SJSA1 (cell line): Measurements from ENCODE around the gene SNRPF. TPM values are rescaled to one million over a fixed set of nuclear protein-coding genes. Genes with fewer than 3 reads are reported as not detected.
A peak's percentile ranks its signal among the peaks of the same experiment; 100 is the strongest.

ENCODE experiments used
- DNase-seq, 2 experiments: peaks; one replicate each; pipeline ENCODE4 v3.0.0-alpha.2; 2015 to 2020; ENCODE audit warnings: low spot score in 2 of 2, low read depth in 1 of 2
- H3K27ac ChIP-seq: fragments of 250-450 bp; sonication (Bioruptor Pico); 2 replicates; pipeline ENCODE4 v1.5.1; 2020; ENCODE audit warnings: mild to moderate bottlenecking, moderate library complexity
- H3K27me3 ChIP-seq: fragments of 250-450 bp; sonication (Bioruptor Pico); replicated peaks from 2 replicates; pipeline ENCODE4 v1.5.1; 2020; ENCODE audit warnings: mild to moderate bottlenecking, moderate library complexity
- H3K36me3 ChIP-seq: fragments of 250-450 bp; sonication (Bioruptor Pico); 2 replicates; pipeline ENCODE4 v1.5.1; 2020; ENCODE audit warnings: mild to moderate bottlenecking
- H3K4me1 ChIP-seq: fragments of 250-450 bp; sonication (Bioruptor Pico); replicated peaks from 2 replicates; pipeline ENCODE4 v1.6.1; 2021; ENCODE audit warnings: mild to moderate bottlenecking
- H3K4me3 ChIP-seq: fragments of 250-450 bp; sonication (Bioruptor Pico); 2 replicates; pipeline ENCODE4 v1.5.1; 2020; ENCODE audit warnings: mild to moderate bottlenecking
- H3K9me3 ChIP-seq: fragments of 250-450 bp; sonication (Bioruptor Pico); replicated peaks from 2 replicates; pipeline ENCODE4 v1.5.1; 2020; ENCODE audit warnings: mild to moderate bottlenecking
- total RNA-seq: library from RNA; depleted of rRNA; stranded (reverse); fragments of >200 nt; shearing (Covaris generic); gene quantifications from 2 replicates; pipeline ENCODE4 v1.2.3, GENCODE V29; 2014

SNRPF gene
- total RNA-seq, 1 experiment from 2014 or later: 25.9 TPM

DNA sequence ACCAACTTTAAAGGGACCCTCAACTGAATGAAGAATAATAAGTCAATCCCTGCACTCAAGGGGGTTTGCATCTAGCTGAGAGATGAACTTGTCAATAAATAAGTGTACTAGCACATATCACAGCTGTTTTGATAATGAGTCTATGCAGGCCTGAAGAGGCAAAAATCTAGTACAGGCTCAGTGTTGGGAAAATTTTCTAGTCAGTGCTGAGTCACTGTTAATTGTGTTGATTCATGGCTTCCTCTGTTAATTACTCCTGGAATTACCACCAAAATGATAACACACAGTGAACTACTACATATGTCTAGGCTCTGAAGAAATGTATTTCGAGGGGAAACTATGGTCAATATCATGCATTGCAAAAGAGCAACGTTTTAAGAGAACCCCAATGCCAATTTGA is 18.9 kb downstream of the SNRPF start:
- H3K9me3 ChIP-seq: no peaks in the 10 kb centered on the region
- H3K36me3 ChIP-seq: no peaks in the 10 kb centered on the region
- peaks cover 14% of the 10 kb centered on the region; the same call in 1 of the 2 replicates for H3K4me1 ChIP-seq
- H3K27me3 ChIP-seq: no peaks in the 10 kb centered on the region
- H3K4me3 ChIP-seq: no peak overlapping the region
- DNase-seq: no peak
- H3K27ac ChIP-seq: no peak overlapping the region

DNA sequence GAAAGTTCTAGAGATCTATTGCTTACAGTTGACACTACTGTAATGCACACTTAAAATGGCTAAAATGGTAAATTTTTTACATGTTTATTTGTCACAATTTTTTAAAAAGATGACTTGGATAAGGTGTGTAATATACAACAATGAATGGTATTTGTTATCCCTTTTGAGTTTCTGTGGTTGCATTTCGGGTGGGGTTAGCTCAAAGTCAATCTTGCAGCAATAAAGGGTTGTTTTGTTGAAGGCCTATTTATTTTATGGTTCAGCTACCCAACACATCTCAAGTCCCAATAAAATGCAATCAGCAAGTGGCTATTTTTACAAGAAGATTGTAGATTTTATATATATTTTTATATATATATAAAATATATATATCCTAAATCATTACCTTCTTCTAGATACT is 22.1 kb downstream of the SNRPF start:
- H3K4me3 ChIP-seq: no peak overlapping the region
- DNase-seq: no peak
- H3K4me1 ChIP-seq: peaks cover 14% of the 10 kb centered on the region; the same call in 1 of the 2 replicates
- H3K27me3 ChIP-seq: no peaks in the 10 kb centered on the region
- H3K9me3 ChIP-seq: no peaks in the 10 kb centered on the region; the same call in 1 of the 2 replicates
- H3K27ac ChIP-seq: peak overlapping the region; percentile 32; the same call in 1 of the 2 replicates
- H3K36me3 ChIP-seq: no peaks in the 10 kb centered on the region

DNA sequence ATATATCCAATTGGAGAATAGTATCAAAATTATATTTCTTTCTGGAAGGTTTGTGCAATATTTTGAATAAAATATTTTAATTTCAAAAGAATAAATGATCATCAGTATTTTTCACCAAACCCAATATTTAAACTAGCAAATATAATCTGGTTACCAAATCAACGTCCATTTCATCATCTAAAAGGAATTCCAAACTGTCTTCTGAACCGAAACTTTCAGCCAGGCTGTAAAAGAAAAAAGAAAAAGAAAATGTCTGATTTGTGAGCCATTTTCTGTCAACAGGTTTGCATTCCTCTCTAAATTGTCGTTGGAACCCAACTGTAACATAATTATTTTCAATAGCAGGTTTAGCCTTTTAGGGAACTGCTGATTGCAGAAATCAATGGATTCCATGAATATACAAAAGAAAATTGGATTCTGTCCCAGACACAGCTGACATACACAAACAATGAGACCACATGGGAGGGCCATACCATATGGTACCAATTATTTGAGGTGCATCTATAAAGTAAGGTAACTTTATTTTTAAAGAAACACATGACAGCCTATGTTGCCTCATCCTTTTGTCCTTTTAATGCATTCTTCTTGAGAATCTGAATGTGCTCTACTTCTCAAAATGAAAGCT is 22.7 kb downstream of the SNRPF start:
- no peaks in the 10 kb centered on the region for H3K36me3 ChIP-seq
- DNase-seq: peak in 1 of 2 experiments; percentile 59
- no peak overlapping the region for H3K4me3 ChIP-seq
- no peaks in the 10 kb centered on the region; the same call in 1 of the 2 replicates for H3K9me3 ChIP-seq
- H3K27me3 ChIP-seq: no peaks in the 10 kb centered on the region
- peaks cover 14% of the 10 kb centered on the region; the same call in 1 of the 2 replicates for H3K4me1 ChIP-seq
- peak overlapping the region; percentile 30 for H3K27ac ChIP-seq

DNA sequence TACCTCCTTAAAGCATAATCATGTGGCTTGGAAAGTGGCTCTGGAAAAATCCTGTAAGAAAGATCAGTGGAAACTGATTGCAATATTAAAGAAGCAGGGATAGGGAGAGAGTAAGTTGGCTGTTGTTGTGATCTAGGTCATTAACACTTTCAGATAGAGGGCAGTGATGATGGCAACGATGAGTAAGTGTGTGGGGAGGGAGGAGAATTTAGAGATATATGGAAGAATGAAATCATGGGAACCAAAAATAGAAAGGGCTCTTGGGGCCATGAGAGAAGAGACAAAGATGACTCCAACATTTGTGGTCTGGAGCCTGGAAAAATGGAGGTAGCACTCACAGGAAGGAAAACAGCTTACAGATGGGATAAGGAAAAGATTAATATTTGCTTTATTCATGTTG is 23.3 kb downstream of the SNRPF start:
- Histone ChIP-seq H3K36me3 (no peaks in the 10 kb centered on the region), H3K27me3 (no peaks in the 10 kb centered on the region), H3K9me3 (no peaks in the 10 kb centered on the region; the same call in 1 of the 2 replicates), H3K4me1 (peaks cover 14% of the 10 kb centered on the region; the same call in 1 of the 2 replicates), H3K27ac (peak overlapping the region; percentile 30), H3K4me3 (no peak overlapping the region)
- DNase-seq: no peak

DNA sequence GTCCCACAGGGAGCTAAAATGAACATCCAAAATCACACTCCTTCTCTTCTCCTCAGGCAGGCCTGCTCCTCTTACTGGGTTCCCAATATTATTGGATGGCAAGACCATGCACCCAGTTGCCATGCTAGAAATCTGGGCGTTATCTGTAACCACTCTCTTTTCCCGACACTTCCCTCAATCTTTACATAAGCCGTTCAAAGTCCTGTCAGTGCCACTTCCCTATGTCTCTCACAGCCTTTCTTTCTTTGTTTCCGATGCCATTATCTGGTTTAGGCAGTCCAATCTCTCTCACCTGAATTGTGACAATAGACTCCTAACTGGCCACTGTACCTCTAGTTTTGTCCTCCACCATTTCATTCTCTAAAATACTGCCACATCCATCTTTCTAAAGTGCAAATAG is 24.1 kb downstream of the SNRPF start:
- H3K27ac ChIP-seq: no peak overlapping the region
- H3K27me3 ChIP-seq: no peaks in the 10 kb centered on the region
- no peak overlapping the region for H3K4me3 ChIP-seq
- no peaks in the 10 kb centered on the region; the same call in 1 of the 2 replicates for H3K9me3 ChIP-seq
- peaks cover 14% of the 10 kb centered on the region; the same call in 1 of the 2 replicates for H3K4me1 ChIP-seq
- no peaks in the 10 kb centered on the region for H3K36me3 ChIP-seq
- no peak for DNase-seq

DNA sequence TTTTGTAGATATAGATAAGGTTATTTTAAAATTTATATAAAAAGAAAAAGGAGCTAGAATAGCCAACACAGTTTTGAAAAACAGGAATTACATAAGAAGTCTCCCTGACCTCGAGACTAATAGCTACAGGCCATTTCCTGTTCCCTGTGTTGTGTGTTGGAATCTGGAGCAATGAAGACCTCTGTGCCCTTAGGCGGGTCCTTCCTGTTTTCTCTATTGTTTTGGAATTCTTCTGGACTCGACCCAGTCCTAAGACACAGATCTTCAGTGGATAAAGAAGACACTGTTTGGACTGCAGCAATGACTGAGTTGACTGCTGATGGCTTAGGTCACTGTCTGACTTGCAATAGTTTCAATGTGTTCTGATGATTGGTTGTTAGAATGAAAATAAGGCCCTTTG is 26.2 kb downstream of the SNRPF start:
- no peak for DNase-seq
- H3K4me1 ChIP-seq: peaks cover 14% of the 10 kb centered on the region; the same call in 1 of the 2 replicates
- no peak overlapping the region for H3K27ac ChIP-seq
- H3K4me3 ChIP-seq: no peak overlapping the region
- no peaks in the 10 kb centered on the region for H3K36me3 ChIP-seq
- H3K9me3 ChIP-seq: no peaks in the 10 kb centered on the region; the same call in 1 of the 2 replicates
- H3K27me3 ChIP-seq: no peaks in the 10 kb centered on the region

DNA sequence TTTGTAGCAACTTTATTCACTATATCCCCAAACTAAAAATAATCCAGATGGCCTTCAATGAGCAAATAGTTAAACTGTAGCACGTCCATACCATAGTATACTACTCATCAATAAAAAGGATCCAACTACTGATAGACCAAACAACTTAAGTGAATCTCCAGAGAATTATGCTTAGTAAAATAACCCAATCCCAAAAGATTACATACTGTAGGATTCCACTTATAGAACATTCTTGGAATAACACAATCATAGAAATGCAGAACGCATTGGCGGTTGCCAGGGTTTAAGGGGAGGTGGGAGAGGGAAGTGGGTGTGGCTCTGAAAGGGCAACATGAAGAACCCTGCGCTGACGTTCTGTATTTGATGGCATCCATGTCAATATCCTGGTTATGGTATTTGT is 28.6 kb downstream of the SNRPF start:
- Histone ChIP-seq H3K4me1 (peaks cover under 1% of the 10 kb centered on the region; the same call in 1 of the 2 replicates), H3K4me3 (no peak overlapping the region), H3K9me3 (no peaks in the 10 kb centered on the region; the same call in 1 of the 2 replicates), H3K27ac (no peak overlapping the region), H3K36me3 (no peaks in the 10 kb centered on the region), H3K27me3 (no peaks in the 10 kb centered on the region)
- no peak for DNase-seq

DNA sequence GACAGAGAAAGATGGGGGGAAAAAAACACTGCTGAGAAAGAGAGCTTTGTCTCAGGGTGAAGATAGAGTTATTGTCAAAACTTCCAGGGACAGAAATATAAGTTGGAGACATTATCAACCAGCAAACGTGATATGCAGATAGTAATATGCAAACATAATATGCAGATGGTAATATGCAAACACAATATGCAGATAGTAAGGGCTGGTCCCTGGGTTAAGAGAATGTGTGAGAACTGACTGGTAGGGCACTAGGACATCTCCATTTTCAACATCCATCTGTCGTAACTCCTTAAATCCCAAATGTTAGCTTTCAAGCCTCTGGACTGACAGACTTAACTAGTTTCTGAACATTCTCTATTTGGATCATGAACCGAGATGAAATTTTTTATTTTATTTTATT is 32.2 kb downstream of the SNRPF start:
- no peaks in the 10 kb centered on the region for H3K9me3 ChIP-seq
- no peaks in the 10 kb centered on the region for H3K36me3 ChIP-seq
- H3K4me3 ChIP-seq: no peak overlapping the region
- H3K27ac ChIP-seq: no peak overlapping the region
- no peak for DNase-seq
- no peaks in the 10 kb centered on the region for H3K27me3 ChIP-seq
- H3K4me1 ChIP-seq: no peaks in the 10 kb centered on the region

DNA sequence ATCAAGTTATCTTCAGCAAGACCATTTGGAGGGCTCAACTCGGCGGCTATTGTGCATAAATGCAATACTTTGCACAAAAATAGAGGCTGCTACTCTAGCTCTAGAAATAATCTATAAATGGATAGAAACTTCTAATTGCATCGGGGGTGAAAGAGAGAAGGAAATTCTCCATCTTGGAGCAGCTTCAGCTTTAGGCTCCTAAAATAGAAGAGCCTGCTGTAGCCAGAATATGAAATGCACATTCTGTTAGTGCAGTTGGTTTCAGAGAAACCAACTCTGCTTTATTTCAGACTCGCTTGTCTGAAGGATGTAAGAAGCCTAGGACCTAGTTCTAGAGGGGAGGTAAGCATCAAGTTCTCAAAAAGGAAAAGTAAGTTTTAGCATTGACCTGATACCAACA is 38.1 kb downstream of the SNRPF start:
- Histone ChIP-seq H3K4me1 (no peaks in the 10 kb centered on the region), H3K27ac (no peak overlapping the region), H3K36me3 (no peaks in the 10 kb centered on the region), H3K27me3 (0 out of 2 replicates have a peak, but pooled peaks cover 5% of the 10 kb centered on the region), H3K4me3 (no peak overlapping the region), H3K9me3 (no peaks in the 10 kb centered on the region)
- DNase-seq: no peak

DNA sequence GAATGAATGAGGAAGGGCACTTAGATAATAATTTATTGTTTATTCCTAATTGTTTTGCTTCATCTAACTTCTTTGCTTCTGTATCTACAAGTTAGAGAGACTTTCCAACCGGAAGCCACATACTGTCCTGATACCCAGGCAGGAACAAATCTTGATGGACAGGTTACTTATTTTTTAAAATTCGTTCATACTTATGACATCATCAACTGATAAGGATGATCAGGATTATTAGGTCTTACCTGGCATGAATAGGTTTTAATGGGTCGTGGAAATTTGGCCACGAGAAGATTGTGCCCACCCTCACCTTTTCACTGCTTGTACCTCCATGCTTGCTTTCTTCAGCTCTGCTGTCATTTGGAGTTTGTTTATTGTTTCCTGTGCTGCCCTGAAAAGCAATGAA is 39.3 kb downstream of the SNRPF start:
- H3K36me3 ChIP-seq: no peaks in the 10 kb centered on the region
- H3K27ac ChIP-seq: no peak overlapping the region
- H3K9me3 ChIP-seq: peaks cover 2% of the 10 kb centered on the region
- no peak for DNase-seq
- no peak overlapping the region for H3K4me3 ChIP-seq
- no peaks in the 10 kb centered on the region for H3K4me1 ChIP-seq
- 0 out of 2 replicates have a peak, but pooled peaks cover 5% of the 10 kb centered on the region for H3K27me3 ChIP-seq

DNA sequence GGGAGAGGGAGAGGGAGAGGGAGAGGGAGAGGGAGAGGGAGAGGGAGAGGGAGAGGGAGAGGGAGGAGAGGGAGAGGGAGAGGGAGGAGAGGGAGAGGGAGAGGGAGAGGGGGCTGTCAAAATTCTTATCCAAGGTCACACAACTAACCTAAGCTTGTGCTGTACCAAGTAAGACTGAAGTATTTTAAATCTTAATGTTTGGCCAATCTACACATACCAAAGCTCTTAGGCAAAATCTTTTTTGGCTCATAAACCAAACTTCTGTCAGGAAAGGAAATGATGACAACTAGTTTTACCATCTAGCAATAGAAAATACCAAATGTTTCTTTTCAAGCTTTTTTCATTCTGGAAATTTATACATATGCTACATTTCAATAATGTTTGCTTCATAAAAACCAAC is 49.8 kb downstream of the SNRPF start:
- H3K4me1 ChIP-seq: no peaks in the 10 kb centered on the region
- no peak for DNase-seq

DNA sequence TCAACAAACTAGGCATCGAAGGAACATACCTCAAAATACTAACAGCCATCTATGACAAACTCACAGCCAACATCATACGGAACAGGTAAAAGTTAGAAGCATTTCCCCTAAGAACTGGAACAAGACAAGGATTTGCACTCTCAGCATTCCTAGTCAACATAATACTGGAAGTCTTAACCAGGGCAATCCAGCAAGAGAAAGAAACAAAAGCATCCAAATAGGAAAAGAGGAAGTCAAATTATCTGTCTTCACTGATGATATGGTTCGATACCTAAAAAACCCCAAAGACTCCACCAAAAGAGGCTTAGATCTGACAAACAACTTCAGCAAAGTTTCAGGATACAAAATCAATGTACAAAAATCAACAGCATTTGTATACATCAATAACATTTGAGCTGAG is 51.1 kb downstream of the SNRPF start:
- Histone ChIP-seq H3K27me3 (no peaks in the 10 kb centered on the region), H3K27ac (no peak overlapping the region), H3K4me1 (no peaks in the 10 kb centered on the region), H3K36me3 (no peaks in the 10 kb centered on the region), H3K9me3 (no peaks in the 10 kb centered on the region; the same call in 1 of the 2 replicates), H3K4me3 (no peak overlapping the region)
- no peak for DNase-seq

More for the DNA sequence above, 49.8 kb downstream of the SNRPF start:
- Histone ChIP-seq H3K36me3 (no peaks in the 10 kb centered on the region), H3K27ac (no peak overlapping the region), H3K27me3 (peaks cover 8% of the 10 kb centered on the region), H3K4me3 (no peak overlapping the region), H3K9me3 (no peaks in the 10 kb centered on the region; the same call in 1 of the 2 replicates)
